ENCODE measurements around the gene NCOA7.

The NCOA7 gene

DNA sequence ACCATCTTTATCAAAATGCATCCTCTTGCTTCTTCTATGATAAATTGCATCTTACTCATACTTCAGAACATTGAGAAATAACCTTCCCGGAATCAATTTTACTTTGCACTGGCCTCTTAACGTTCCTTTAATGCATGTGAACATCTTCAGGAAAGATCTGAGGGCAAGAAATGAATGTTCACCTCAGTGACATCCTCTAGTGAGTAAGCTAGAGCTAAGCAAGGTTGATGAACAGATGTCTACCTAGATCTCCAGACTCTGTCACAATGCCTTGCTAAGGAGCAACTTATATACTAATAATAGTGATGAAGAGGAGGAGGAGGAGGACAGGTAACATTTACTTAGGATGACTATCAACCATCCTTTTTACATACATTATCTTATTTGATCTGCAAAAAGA is 149.0 kb downstream of the NCOA7 start:
- FAIRE-seq = no peak
- no peak for DNase-seq (ENCODE audit: insufficient read length)
- no peak for TF ChIP-seq TAF1 (IDR thresholded peaks at IDR 0.05; ENCODE audit: borderline replicate concordance, low read depth, low read length)
- no peak for TF ChIP-seq POLR2AphosphoS5 (IDR thresholded peaks at IDR 0.05; ENCODE audit: low read depth, low read length)
- TF ChIP-seq POLR2A (IDR thresholded peaks at IDR 0.05; ENCODE audit: low read depth, low read length) = no peak

DNA sequence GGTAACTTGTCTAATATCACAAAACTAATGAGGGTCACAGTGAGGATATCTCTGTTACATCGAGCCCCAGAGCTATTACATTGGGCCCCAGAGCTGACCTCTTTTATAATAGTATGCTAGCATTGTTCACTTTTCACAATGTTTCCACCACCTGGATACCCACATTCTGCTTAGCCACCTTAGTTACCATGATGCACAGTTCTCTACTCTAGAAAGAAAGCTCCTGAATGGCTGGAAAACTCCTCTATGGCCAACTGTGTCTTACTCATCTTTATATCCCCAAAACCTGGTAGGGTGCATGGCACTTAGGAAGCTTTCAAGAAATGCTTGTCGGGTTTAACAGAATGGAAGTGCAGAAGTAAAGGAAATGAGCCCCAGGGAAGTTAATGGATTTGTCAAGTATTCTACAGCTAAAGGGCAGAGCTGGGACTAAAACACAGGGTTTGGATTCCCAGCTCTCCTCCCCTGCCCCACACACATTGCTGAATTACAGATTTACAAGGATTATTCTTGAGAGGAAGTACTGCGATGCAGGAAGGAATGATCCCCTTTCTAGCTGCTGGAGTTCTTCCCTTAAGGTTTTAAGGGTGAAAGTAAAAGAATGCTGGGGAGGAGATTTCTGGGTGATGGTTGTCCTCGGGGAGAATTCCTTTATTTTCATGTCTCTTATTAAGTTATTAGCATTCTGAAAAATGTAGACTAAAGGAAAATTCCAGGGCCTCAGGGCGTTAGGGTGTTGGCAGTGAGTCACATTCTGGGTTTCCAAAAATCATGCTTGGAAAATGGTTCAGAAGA is 149.7 kb downstream of the NCOA7 start:
- FAIRE-seq (no peak), DNase-seq (ENCODE audit: insufficient read length) (no peak)
- TF ChIP-seq TAF1 (IDR thresholded peaks at IDR 0.05; ENCODE audit: borderline replicate concordance, low read depth, low read length) = no peak
- no peak for TF ChIP-seq POLR2A (IDR thresholded peaks at IDR 0.05; ENCODE audit: low read depth, low read length)
- no peak for TF ChIP-seq POLR2AphosphoS5 (IDR thresholded peaks at IDR 0.05; ENCODE audit: low read depth, low read length)

DNA sequence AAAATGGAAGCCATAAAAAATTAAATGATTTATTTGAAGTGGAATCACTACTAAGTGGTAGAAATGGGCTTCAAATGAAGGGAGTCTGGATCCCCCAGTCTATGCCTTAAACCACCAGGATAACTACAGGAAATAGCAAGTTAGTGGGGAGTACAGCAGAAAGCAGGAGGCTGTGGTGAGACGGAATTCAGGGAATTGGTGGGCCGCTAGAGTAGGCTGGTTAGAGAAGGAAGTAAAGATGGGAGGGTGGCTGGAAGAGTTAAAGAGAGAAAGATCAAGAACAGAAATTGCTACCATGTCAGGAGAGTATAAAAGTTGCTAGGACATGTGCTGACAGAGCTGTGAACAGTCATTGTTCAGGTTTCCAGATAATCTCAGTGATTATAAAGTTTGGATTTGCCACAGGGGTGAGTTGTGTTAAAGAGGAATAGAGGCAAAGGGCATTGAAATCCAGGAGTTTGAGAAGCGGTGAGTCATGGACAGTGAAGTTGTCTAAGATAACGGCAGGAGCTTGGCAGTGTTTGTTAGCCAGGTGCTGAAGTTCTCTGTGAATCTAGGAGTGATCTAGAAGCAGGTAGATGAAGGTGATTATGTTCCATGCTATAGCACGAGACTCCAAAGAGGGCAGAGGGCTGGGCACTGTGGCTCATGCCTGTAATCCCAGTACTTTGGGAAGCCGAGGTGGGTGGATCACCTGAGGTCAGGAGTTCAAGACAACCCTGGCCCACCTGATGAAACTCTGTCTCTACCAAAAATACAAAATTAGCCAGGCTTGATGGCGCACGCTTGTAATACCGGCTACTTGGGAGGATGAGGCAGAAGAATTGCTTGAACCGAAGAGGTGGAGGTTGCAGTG is 152.1 kb downstream of the NCOA7 start:
- TF ChIP-seq POLR2A (IDR thresholded peaks at IDR 0.05; ENCODE audit: low read depth, low read length) (no peak), POLR2AphosphoS5 (IDR thresholded peaks at IDR 0.05; ENCODE audit: low read depth, low read length) (no peak), TAF1 (IDR thresholded peaks at IDR 0.05; ENCODE audit: borderline replicate concordance, low read depth, low read length) (no peak)
- no peak for FAIRE-seq
- no peak for DNase-seq (ENCODE audit: insufficient read length)

DNA sequence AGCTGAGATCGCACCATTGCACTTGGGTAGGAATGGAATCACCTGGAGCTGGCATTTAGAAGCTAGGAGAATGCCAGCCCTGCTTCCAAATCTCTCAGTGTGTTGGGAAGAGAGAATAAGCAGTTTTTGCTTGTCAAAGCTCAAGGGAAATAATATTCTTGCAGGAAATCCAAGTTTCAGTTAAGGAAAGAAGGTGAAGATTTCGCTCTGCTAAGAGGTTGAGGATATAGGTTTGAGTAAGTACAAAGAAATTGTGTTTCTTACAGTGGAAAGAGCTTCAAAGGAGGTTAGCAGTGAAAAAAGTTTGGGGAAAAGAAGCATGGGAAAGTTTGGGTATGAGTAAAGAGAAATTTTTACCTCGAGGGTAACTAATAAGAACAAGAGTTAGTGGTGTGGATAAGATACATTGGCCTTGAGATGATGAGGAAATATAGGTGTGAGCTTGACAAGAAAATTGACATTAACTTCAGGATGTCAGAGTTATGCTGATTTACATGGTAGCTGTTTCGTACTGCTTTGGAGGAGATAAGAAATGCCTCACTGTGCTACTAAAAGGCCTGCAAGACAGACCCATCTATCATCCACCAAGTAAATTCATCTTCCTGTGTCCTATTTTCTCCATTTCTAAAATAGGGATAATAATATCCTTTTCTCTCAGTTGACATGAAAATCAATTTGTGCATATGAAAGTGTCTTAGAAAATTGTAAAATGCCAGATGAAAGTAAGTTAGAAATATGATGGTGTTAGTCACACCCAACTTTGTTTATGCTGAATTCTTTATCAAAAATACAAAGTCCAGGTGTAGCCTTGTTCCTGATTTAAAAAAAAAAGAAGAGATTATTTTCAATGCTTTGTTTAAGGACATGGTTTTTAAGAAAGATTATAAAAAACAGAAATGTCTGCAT is 153.0 kb downstream of the NCOA7 start:
- TF ChIP-seq TAF1 (IDR thresholded peaks at IDR 0.05; ENCODE audit: borderline replicate concordance, low read depth, low read length) = no peak
- TF ChIP-seq POLR2A (IDR thresholded peaks at IDR 0.05; ENCODE audit: low read depth, low read length) = no peak
- no peak for TF ChIP-seq POLR2AphosphoS5 (IDR thresholded peaks at IDR 0.05; ENCODE audit: low read depth, low read length)
- DNase-seq (ENCODE audit: insufficient read length) = no peak
- FAIRE-seq = no peak

DNA sequence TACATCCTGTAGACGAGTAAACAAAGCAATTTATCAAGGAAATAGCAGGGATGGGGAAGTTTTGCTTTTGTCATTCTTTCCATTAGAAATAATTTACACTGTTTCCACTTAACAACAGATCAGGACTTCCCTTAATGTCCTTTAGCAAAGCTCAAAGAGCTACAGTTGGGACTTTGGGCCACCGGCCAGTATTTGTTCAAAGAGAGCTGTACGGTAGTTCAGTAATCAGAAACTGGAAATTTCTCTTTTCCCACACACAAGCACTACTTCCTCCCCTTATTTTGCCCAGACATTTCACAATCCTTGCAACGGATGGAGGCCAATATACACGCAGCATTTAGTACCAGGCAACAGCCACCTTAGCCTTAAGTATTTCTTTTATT is 153.7 kb downstream of the NCOA7 start:
- FAIRE-seq (no peak), DNase-seq (ENCODE audit: insufficient read length) (no peak)
- TF ChIP-seq POLR2AphosphoS5 (IDR thresholded peaks at IDR 0.05; ENCODE audit: low read depth, low read length) = no peak
- TF ChIP-seq TAF1 (IDR thresholded peaks at IDR 0.05; ENCODE audit: borderline replicate concordance, low read depth, low read length) = no peak
- TF ChIP-seq POLR2A (IDR thresholded peaks at IDR 0.05; ENCODE audit: low read depth, low read length) = no peak

DNA sequence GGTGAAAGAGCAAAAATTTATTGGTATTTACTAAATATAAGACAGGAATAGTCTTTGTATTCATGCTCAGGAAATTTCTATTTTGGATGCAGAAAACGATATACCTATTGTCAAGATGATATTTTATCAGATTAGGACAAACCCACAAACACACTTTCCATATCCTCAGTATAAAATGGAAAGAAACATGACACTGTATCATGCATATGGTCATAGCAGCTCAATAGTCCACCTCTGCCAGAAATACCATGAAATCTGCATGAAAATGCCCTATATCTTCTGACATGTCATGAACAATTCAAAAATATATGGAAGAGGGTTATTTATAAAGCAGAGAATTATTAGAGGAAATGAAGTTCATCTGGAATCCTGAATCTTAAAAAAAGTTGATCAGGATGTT is 154.1 kb downstream of the NCOA7 start:
- TF ChIP-seq POLR2A (IDR thresholded peaks at IDR 0.05; ENCODE audit: low read depth, low read length) (no peak), POLR2AphosphoS5 (IDR thresholded peaks at IDR 0.05; ENCODE audit: low read depth, low read length) (no peak)
- FAIRE-seq (no peak), DNase-seq (ENCODE audit: insufficient read length) (no peak)

DNA sequence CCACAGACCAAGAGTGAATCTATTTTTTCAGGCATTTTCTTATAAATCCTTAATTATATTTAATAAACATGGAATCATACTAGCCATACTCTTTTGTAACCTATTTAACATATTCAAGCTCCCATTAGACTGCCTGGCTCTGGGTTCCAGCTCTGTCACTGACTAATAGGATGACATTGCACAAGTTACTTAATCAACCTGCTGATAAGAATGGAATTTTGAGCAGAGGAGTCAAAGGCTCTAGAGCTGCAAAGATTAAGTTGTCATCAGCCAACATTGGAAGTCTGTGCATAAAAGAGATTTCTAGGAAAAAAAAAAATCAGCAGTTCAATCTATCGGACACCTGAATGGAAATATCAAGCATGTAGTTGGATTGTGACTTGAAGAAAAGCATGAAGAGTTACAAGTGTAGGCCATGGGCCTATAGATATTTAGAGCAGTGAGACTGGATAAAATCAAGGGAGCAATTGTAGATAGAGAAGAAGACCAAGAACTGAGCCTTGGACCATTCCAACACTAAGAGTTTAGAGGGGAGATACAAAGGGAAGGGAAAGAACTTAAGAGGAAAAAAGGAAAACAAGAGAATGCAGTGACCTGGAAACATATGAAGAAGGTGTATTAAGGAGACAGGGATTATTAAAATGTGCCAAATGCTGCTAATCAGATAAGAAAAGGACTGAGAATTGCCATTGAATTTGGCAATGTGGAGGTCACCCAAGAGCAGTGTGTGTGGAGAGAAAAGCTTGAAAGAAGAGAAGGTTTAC is 154.8 kb downstream of the NCOA7 start:
- FAIRE-seq (no peak), DNase-seq (ENCODE audit: insufficient read length) (no peak)
- TF ChIP-seq TAF1 (IDR thresholded peaks at IDR 0.05; ENCODE audit: borderline replicate concordance, low read depth, low read length) (no peak), POLR2AphosphoS5 (IDR thresholded peaks at IDR 0.05; ENCODE audit: low read depth, low read length) (no peak), POLR2A (IDR thresholded peaks at IDR 0.05; ENCODE audit: low read depth, low read length) (no peak)

DNA sequence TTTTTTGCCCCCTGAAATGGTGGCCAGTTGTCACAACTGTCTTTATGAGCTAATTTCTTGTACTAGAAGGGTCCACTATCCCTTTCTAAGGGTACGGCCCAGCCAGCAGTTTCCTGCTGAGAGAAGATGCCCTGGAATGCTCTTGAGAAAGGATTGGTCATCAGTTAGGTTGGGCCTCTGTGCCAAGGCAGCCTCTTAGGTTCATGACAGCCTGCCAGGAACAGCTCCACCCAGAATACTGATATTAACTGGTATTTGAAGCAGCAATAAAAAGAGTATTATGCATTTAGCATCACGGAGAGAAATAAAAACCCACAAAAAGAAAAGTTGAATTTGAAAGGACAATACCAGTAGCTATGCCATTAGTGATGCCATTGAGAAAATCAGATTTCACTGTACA is 156.9 kb downstream of the NCOA7 start:
- FAIRE-seq (no peak), DNase-seq (ENCODE audit: insufficient read length) (no peak)
- TF ChIP-seq TAF1 (IDR thresholded peaks at IDR 0.05; ENCODE audit: borderline replicate concordance, low read depth, low read length) (no peak), POLR2A (IDR thresholded peaks at IDR 0.05; ENCODE audit: low read depth, low read length) (no peak), POLR2AphosphoS5 (IDR thresholded peaks at IDR 0.05; ENCODE audit: low read depth, low read length) (no peak)

DNA sequence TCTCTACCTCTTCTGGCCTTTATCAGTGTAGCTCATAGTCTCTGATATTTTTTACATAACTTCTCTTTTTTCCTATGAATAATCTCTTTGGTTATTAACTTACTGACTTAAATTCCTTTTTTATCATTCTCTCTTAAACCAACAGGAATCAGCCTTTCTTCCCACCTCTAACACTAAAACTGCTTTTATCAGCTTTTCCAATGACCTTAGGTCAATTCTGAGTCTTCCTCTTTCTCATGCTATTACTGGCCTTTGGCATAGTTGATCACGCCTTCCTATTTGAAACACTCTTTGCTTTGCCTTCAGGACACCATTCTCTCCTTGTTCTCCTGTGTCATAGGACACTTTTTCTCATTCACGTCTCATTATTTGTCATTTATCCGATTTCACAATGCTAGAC is 157.7 kb downstream of the NCOA7 start:
- FAIRE-seq = no peak
- DNase-seq (ENCODE audit: insufficient read length) = no peak
- no peak for TF ChIP-seq TAF1 (IDR thresholded peaks at IDR 0.05; ENCODE audit: borderline replicate concordance, low read depth, low read length)
- TF ChIP-seq POLR2A (IDR thresholded peaks at IDR 0.05; ENCODE audit: low read depth, low read length) = no peak
- no peak for TF ChIP-seq POLR2AphosphoS5 (IDR thresholded peaks at IDR 0.05; ENCODE audit: low read depth, low read length)

DNA sequence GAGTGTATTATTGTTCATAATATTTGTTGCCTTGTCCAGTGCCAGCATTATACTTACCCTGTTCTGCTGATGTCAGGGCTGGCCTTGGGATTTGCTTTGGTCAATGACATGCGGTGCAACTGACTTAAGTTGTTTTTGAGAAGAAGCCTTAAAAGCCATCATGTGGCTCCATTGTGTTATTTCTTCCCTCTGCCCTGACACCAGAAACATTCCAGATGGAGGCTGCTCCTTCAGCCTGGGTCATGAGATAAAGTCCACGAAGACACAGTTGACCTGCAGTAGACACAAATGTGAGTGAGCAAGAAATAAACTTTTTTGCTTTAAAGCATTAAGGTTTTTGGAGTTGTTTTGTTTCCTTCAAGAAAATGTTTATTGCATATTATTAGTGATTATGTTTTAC is 158.3 kb downstream of the NCOA7 start:
- FAIRE-seq (no peak), DNase-seq (ENCODE audit: insufficient read length) (no peak)
- TF ChIP-seq TAF1 (IDR thresholded peaks at IDR 0.05; ENCODE audit: borderline replicate concordance, low read depth, low read length) (no peak), POLR2A (IDR thresholded peaks at IDR 0.05; ENCODE audit: low read depth, low read length) (no peak), POLR2AphosphoS5 (IDR thresholded peaks at IDR 0.05; ENCODE audit: low read depth, low read length) (no peak)

Measured in GM12892 (cell line).